Transverse colon (tissue), 4 donors: ENCODE measurements around the gene KLHL10. TPM values are rescaled to one million over a fixed set of nuclear protein-coding genes. Genes with fewer than 3 reads are reported as not detected.

Source experiments
- DNase-seq: peaks from one replicate; pipeline ENCODE4 v3.0.0-alpha.2; 2019
- H3K27ac ChIP-seq, 4 donors: fragments of 200-600 bp; sonication (generic); 2 replicates each; pipeline ENCODE4 v1.5.1; 2016 to 2018; ENCODE audit warnings: inconsistent platforms in 4 of 4
- H3K27me3 ChIP-seq: fragments of 200-600 bp; sonication (generic); 2 replicates; pipeline ENCODE4 v1.5.1; 2017; ENCODE audit warnings: inconsistent platforms
- H3K36me3 ChIP-seq, 4 donors: fragments of 200-600 bp; sonication (generic); 2 replicates each; pipeline ENCODE4 v1.5.1; 2017 to 2019; ENCODE audit warnings: inconsistent platforms in 4 of 4
- H3K4me1 ChIP-seq, 4 donors: fragments of 200-600 bp; sonication (generic); 2 replicates each; pipeline ENCODE4 v1.5.1; 2017 to 2020; ENCODE audit warnings: inconsistent platforms in 4 of 4
- H3K4me3 ChIP-seq, 4 donors: fragments of 200-600 bp; sonication (generic); 1 replicate in 1 of 4; 2 replicates in 3 of 4; pipeline versions ENCODE4 v1.5.1 to v1.6.1; 2017 to 2019; ENCODE audit warnings: inconsistent platforms in 4 of 4
- H3K9me3 ChIP-seq, 2 donors: fragments of 200-600 bp; sonication (generic); 2 replicates each; pipeline ENCODE4 v1.5.1; 2017 to 2019; ENCODE audit warnings: inconsistent platforms in 2 of 2
- EP300 ChIP-seq: sonication (generic); formaldehyde crosslinking; IDR thresholded peaks from one replicate; pipeline ENCODE4 v1.6.1; 2017; ENCODE audit warnings: antibody characterized with exemption, low read depth
- POLR2A ChIP-seq: fragments of 450-650 bp; IDR thresholded peaks from one replicate; pipeline ENCODE4 v1.6.1; 2016; ENCODE audit warnings: antibody characterized with exemption, mild to moderate bottlenecking, moderate library complexity
- POLR2AphosphoS5 ChIP-seq, 3 donors: sonication (generic); formaldehyde crosslinking; IDR thresholded peaks; one replicate each; pipeline ENCODE4 v1.6.1; 2016; ENCODE audit warnings: antibody characterized with exemption in 3 of 3
- WGBS, 2 donors: methylation state at CpG; one replicate each; pipeline ENCODE4 v1.1.5; 2018; ENCODE audit warnings: low coverage in 1 of 2; 5-methylcytosine and 5-hydroxymethylcytosine counted together
- in situ Hi-C, 4 donors: fragments of 200-750 bp; cut with MboI; loops; one replicate each; pipeline versions ENCODE4 v1.15.0 to v1.15.1; 2017; ENCODE audit warnings: low sequenced_read_pairs in 3 of 4, low pct_ligation_motif_present in 1 of 4, low pct_unique_long_range_greater_than_20kb in 1 of 4
- intact Hi-C: fragments of 100-400 bp; cut with DNase I; formaldehyde crosslinking; loops from one replicate; pipeline ENCODE4 v1.15.1; 2023; ENCODE audit warnings: low total_unique reads
- total RNA-seq, 4 donors: library from RNA; depleted of rRNA; stranded (reverse); fragments of >200 nt; gene quantifications; one replicate each; pipeline ENCODE4 v1.1.0, GENCODE V29; 2016
- TF ChIP-seq, protein P1 (sequence below), 5 experiments: fragments of 200-600 bp in 3 of 5; fragments of 450-650 bp in 2 of 5; sonication (generic) in 3 of 5; IDR thresholded peaks; 1 replicate in 2 of 5; 2 replicates in 3 of 5; pipeline ENCODE4 v1.5.1; 2016 to 2017; ENCODE audit warnings: antibody characterized with exemption in 5 of 5, inconsistent platforms in 3 of 5, mild to moderate bottlenecking in 2 of 5, moderate library complexity in 1 of 5

Gene KLHL10
- total RNA-seq, 4 donors from 2014 or later: 0.32 TPM; not detected in 3

DNA sequence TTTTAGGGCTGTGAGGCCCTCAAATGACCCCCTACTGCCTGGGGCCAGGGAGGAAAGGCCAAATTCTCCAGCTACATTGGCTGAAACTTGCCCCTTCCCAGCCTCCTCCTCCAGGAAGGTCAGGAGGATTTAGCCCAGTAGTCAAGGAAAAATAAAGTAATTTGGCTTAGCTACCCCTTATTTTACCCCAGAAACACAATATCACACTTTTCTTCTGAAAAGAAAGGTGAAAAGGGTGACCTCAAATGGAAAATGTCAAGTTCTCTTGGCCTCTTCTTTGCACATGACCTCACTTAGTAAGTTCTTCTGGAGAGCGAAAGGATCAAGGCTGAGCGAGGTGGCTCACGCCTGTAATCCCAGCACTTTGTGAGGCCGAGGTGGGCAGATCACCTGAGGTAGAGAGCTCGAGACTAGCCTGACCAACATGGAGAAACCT is 43.1 kb upstream of the KLHL10 start:
- peak overlapping the region; percentile 76 to 82 (median 81) for H3K27ac ChIP-seq
- WGBS, 2 donors: 78 to 86% methylated on average over 4 to 5 of the region's 5 CpGs
- no peaks in the 10 kb centered on the region for H3K36me3 ChIP-seq
- H3K4me3 ChIP-seq: no peak overlapping the region
- peaks cover 15 to 33% (median 22%) of the 10 kb centered on the region in 4 donors for H3K4me1 ChIP-seq
- DNase-seq: no peak
- intact Hi-C loops: no loop called here
- no peaks in the 10 kb centered on the region for H3K27me3 ChIP-seq
- H3K9me3 ChIP-seq: no peaks in the 10 kb centered on the region
- no peak for TF ChIP-seq POLR2A
- TF ChIP-seq, protein P1, sequence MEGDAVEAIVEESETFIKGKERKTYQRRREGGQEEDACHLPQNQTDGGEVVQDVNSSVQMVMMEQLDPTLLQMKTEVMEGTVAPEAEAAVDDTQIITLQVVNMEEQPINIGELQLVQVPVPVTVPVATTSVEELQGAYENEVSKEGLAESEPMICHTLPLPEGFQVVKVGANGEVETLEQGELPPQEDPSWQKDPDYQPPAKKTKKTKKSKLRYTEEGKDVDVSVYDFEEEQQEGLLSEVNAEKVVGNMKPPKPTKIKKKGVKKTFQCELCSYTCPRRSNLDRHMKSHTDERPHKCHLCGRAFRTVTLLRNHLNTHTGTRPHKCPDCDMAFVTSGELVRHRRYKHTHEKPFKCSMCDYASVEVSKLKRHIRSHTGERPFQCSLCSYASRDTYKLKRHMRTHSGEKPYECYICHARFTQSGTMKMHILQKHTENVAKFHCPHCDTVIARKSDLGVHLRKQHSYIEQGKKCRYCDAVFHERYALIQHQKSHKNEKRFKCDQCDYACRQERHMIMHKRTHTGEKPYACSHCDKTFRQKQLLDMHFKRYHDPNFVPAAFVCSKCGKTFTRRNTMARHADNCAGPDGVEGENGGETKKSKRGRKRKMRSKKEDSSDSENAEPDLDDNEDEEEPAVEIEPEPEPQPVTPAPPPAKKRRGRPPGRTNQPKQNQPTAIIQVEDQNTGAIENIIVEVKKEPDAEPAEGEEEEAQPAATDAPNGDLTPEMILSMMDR (IDR thresholded peaks at IDR 0.05): no peak
- TF ChIP-seq POLR2AphosphoS5 (IDR thresholded peaks at IDR 0.05): no peak
- TF ChIP-seq EP300: no peak
- in situ Hi-C loops: no loop called here

- H3K27ac ChIP-seq: no peak overlapping the region
- H3K4me1 ChIP-seq: peaks cover 23 to 48% (median 34%) of the 10 kb centered on the region in 4 donors
These were observed 41.3 kb upstream of the KLHL10 start for GRCh38 chr17:41796121-41796895.

GRCh38 chr17:41797377-41797776 is 40.2 kb upstream of the KLHL10 start:
- peaks cover 25 to 42% (median 36%) of the 10 kb centered on the region in 4 donors for H3K4me1 ChIP-seq
- WGBS, 2 donors: 90 to 97% methylated on average over 3 of the region's 3 CpGs
- no peaks in the 10 kb centered on the region for H3K36me3 ChIP-seq
- no peaks in the 10 kb centered on the region for H3K27me3 ChIP-seq
- in situ Hi-C loops (no loop called here), intact Hi-C loops (no loop called here)
- H3K27ac ChIP-seq: no peak overlapping the region
- no peaks in the 10 kb centered on the region for H3K9me3 ChIP-seq
- no peak for DNase-seq
- H3K4me3 ChIP-seq: no peak overlapping the region
- TF ChIP-seq POLR2A: peak; percentile 33
- TF ChIP-seq, protein P1 (IDR thresholded peaks at IDR 0.05): no peak

More at GRCh38 chr17:41796121-41796895, 41.3 kb upstream of the KLHL10 start:
- H3K4me3 ChIP-seq: no peak overlapping the region
- 74 to 91% methylated on average over 3 to 10 of the region's 10 CpGs for WGBS, 2 donors
- intact Hi-C loops: no loop called here
- H3K9me3 ChIP-seq: no peaks in the 10 kb centered on the region
- TF ChIP-seq, protein P1 (IDR thresholded peaks at IDR 0.05): no peak
- TF ChIP-seq EP300: no peak
- TF ChIP-seq POLR2AphosphoS5 (IDR thresholded peaks at IDR 0.05): no peak
- TF ChIP-seq POLR2A: no peak
- in situ Hi-C loops: no loop called here
- H3K36me3 ChIP-seq: no peaks in the 10 kb centered on the region
- no peak for DNase-seq
- H3K27me3 ChIP-seq: no peaks in the 10 kb centered on the region

DNA sequence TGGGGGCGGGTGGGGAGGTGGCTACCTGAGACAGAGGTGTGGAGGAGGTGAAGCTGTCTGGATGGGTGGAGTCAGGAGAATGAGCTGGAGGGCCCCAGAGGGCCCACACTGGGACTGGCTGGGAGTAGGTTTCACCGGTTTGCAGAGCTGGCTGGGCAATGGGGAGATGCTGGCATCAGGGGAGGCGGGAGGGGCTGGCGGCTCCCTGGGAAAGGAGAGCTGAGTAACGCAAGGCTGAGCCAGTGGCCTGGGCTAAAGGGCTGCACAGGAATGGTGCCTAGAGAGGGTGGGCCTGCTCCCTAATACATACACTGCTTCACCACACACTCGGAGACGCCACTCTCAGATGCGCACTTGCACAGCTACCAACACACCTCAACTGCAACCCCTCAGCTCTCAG is 38.3 kb upstream of the KLHL10 start:
- no peaks in the 10 kb centered on the region for H3K27me3 ChIP-seq
- peaks cover 11 to 22% (median 17%) of the 10 kb centered on the region in 4 donors for H3K4me1 ChIP-seq
- TF ChIP-seq POLR2AphosphoS5 (IDR thresholded peaks at IDR 0.05): no peak
- TF ChIP-seq POLR2A: no peak
- TF ChIP-seq, protein P1 (IDR thresholded peaks at IDR 0.05): no peak
- TF ChIP-seq EP300: no peak
- intact Hi-C loops (no loop called here), in situ Hi-C loops (no loop called here)
- DNase-seq: no peak
- WGBS, 2 donors: 88 to 100% methylated on average over 3 to 8 of the region's 8 CpGs
- H3K4me3 ChIP-seq: no peak overlapping the region
- H3K9me3 ChIP-seq: no peaks in the 10 kb centered on the region
- no peaks in the 10 kb centered on the region for H3K36me3 ChIP-seq
- H3K27ac ChIP-seq: no peak overlapping the region
